A673 (cell line): Measurements from ENCODE around the gene PROZ.

Source experiments
- EZH2 ChIP-seq: fragments of 200-600 bp; sonication (generic); IDR thresholded peaks from 2 replicates; pipeline ENCODE4 v1.6.1; 2017; ENCODE audit warnings: borderline replicate concordance, low read depth, mild to moderate bottlenecking, mixed read lengths, antibody characterized with exemption, low read length; ENCODE audit not compliant: poor library complexity, severe bottlenecking
- TF ChIP-seq, protein P1 (sequence below): fragments of 300-800, 200-600 bp; sonication (generic); conservative IDR thresholded peaks from 2 replicates; pipeline ENCODE4 v1.5.1; 2017; ENCODE audit warnings: low read depth, mild to moderate bottlenecking, antibody characterized with exemption, low read length, moderate library complexity, mixed read lengths

GRCh38 chr13:113142876-113143275 lies 15.6 kb upstream of the PROZ start:
- TF ChIP-seq, protein P1, sequence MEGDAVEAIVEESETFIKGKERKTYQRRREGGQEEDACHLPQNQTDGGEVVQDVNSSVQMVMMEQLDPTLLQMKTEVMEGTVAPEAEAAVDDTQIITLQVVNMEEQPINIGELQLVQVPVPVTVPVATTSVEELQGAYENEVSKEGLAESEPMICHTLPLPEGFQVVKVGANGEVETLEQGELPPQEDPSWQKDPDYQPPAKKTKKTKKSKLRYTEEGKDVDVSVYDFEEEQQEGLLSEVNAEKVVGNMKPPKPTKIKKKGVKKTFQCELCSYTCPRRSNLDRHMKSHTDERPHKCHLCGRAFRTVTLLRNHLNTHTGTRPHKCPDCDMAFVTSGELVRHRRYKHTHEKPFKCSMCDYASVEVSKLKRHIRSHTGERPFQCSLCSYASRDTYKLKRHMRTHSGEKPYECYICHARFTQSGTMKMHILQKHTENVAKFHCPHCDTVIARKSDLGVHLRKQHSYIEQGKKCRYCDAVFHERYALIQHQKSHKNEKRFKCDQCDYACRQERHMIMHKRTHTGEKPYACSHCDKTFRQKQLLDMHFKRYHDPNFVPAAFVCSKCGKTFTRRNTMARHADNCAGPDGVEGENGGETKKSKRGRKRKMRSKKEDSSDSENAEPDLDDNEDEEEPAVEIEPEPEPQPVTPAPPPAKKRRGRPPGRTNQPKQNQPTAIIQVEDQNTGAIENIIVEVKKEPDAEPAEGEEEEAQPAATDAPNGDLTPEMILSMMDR: no peak
- TF ChIP-seq EZH2: no peak
